ENCODE results near the gene CELA3B.
"Not testable (repeated sequence)": the region's sequence is repeated elsewhere in the genome, so short reads cannot be mapped to it uniquely, and the experiment has no call there.

Gene CELA3B

DNA sequence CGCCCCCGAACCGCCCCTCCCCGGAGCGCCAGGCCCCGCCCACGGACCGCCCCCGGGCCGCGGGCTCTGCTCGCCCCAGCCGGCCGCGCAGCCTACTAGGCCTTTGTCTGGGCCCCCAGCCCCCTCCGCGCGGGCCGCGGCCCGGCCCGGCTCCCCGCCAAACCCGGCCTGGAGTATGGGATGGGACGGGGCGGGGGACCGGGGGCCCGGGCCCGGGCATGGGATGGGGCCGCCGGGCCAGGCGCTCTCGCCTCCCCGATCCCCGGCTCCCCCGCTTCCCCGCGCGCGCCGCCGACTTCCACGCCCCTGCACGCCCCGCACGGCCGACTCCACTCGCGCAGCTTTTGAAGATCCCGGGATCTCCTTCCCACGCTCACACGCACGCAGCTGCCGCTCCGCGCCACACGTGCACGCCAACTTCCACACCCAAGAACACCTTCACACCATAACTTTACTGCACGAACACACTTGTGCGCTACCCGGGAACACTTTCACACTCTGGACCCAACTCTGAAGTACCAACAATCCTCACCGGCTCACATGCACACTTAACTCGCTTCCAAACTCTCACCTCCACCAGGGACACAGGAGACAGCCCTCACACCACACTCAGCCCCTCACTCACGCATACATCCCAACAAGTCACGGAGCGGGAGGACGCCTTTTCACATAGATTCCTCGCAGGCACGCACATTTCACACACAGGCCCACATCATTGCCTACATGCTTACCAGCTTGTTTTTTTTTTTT lies 39.3 kb upstream of the CELA3B start:
- Histone ChIP-seq H3K36me3 (ENCODE audit: control insufficient read depth, insufficient read depth, low read length) (no peaks in the 10 kb centered on the region), H3K9ac (ENCODE audit: low read length) (peak overlapping the region; percentile 53), H3K9me3 (ENCODE audit: control insufficient read depth, low read length) (no peaks in the 10 kb centered on the region), H3K27me3 (ENCODE audit: control insufficient read depth, insufficient read depth, low read length) (no peaks in the 10 kb centered on the region), H3K4me1 (ENCODE audit: control insufficient read depth, insufficient read depth, low read length) (peaks cover 70% of the 10 kb centered on the region), H3K4me3 (ENCODE audit: low read length) (no peak overlapping the region)

DNA sequence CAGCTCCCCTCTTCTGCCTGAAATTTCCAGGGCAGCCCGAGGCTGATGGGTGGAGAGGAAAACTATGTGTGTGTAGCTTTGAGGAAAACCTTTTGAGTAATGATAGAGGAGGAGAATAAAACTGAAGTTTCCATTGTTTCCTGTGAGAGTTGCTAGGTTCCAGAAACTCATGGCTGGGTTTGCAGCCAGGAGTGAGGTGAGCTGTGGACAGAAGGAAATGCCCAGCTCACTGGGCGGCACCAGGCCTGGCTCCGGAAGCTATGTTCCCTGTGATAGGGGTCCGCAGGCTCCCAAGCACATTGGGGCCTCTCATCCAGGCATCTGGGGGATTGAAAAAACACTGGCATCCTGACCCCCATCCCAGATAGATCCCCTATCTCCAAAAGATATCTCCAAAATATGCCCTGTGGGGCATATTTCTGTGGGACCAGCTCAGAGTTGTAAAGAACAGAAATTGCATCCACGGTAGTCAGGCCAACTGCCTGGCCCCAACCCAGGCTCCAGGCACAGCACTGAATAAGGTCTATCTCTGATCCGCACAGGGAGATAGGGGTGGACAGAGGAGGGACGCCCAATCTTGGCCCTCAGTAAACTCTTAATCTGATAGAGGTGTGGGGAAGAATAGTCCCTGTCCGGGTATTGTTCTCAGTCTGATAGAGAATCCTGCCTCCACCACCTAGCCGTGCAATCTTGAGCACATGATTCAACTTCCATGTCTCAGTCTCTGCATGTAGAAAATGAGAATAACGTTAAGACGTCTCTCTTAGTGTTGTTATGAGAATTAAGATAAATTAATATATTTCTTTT lies 37.9 kb upstream of the CELA3B start:
- H3K9me3 ChIP-seq (ENCODE audit: control insufficient read depth, low read length) = no peaks in the 10 kb centered on the region
- H3K36me3 ChIP-seq (ENCODE audit: control insufficient read depth, insufficient read depth, low read length) = no peaks in the 10 kb centered on the region
- H3K4me1 ChIP-seq (ENCODE audit: control insufficient read depth, insufficient read depth, low read length) = peaks cover 69% of the 10 kb centered on the region
- H3K4me3 ChIP-seq (ENCODE audit: low read length) = no peak overlapping the region
- no peaks in the 10 kb centered on the region for H3K27me3 ChIP-seq (ENCODE audit: control insufficient read depth, insufficient read depth, low read length)
- H3K9ac ChIP-seq (ENCODE audit: low read length) = peak overlapping the region; percentile 11

DNA sequence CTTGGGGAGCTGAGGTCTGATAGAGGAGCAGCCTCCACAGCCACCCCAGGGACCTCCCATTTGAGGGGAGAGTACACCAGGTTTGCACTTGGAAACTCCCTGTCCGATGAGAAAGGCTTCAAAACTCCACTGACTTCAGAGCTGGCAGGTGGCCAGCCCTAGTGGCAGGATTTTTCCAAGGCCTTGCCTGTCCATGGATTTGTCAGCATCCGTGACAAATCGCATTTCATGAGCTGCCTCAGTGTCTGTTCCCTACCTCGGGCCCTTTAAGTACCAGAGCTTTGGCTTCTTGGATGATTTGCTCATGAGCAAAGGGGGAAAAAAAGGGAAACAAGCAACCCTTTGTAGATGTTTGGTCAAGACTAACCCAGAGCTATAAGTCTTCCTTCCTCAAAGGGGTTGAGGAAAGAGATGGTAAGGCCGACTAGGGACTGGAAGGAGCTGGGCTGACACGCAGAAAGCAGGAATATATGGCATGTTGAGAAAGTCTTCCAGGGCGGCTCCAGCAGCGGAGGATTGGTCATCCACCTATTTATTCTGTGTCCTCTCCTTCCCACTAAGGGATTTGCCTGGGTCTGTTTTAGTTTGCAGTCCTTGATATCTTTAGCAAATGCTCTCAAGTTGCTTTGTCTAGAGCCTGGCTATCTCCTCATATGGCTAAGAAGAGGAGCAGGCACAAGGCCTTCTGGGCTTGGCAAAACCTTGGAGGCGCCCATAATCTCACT lies 37.0 kb upstream of the CELA3B start:
- Histone ChIP-seq H3K4me1 (ENCODE audit: control insufficient read depth, insufficient read depth, low read length) (peaks cover 70% of the 10 kb centered on the region), H3K9me3 (ENCODE audit: control insufficient read depth, low read length) (no peaks in the 10 kb centered on the region), H3K9ac (ENCODE audit: low read length) (peak overlapping the region; percentile 18), H3K27me3 (ENCODE audit: control insufficient read depth, insufficient read depth, low read length) (no peaks in the 10 kb centered on the region), H3K36me3 (ENCODE audit: control insufficient read depth, insufficient read depth, low read length) (no peaks in the 10 kb centered on the region), H3K4me3 (ENCODE audit: low read length) (no peak overlapping the region)

DNA sequence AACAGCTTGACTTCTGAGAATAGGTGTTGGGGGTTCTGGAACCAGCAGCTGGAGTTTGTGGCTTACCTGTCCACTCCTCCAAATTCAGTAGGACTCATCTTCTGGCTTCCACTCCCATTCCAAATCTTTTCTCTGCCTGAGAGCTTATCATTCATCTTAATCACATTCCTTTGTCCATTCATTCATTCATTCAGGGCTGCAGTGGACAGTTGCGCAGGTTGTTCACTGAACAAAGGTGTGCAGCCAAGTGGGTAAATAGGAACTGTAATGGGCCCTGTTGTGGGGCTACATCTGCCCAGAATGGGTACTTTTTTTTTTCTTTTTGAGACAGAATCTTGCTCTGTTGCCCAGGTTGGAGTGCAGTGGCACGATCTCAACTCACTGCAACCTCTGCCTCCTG lies 36.3 kb upstream of the CELA3B start:
- Histone ChIP-seq H3K4me3 (ENCODE audit: low read length) (no peak overlapping the region), H3K9ac (ENCODE audit: low read length) (peak overlapping the region; percentile 18), H3K4me1 (ENCODE audit: control insufficient read depth, insufficient read depth, low read length) (peaks cover 64% of the 10 kb centered on the region)

DNA sequence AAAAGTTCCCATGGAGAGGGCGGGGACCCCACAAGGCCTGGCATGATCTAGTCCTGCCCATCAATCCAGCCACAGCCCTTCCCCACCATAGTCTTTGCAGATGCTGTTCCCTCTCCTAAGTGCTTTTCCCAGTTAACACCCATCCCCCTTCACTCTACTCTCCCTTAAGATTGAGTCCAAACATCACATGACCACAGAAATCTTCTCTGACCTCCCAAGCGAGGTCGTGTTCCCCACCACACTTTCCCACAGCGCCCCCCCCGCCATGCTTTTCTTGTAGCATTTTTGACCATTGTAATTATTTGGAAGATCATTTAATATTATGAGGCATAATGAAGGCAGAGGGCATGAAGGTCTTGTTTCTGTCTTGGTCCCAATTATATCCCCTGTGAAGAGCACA lies 35.5 kb upstream of the CELA3B start:
- H3K9ac ChIP-seq (ENCODE audit: low read length) = peak overlapping the region; percentile 24
- H3K4me1 ChIP-seq (ENCODE audit: control insufficient read depth, insufficient read depth, low read length) = peaks cover 60% of the 10 kb centered on the region
- H3K27me3 ChIP-seq (ENCODE audit: control insufficient read depth, insufficient read depth, low read length) = no peaks in the 10 kb centered on the region
- no peaks in the 10 kb centered on the region for H3K9me3 ChIP-seq (ENCODE audit: control insufficient read depth, low read length)
- H3K4me3 ChIP-seq (ENCODE audit: low read length) = no peak overlapping the region
- H3K36me3 ChIP-seq (ENCODE audit: control insufficient read depth, insufficient read depth, low read length) = no peaks in the 10 kb centered on the region

More for the DNA sequence above, 36.3 kb upstream of the CELA3B start:
- no peaks in the 10 kb centered on the region for H3K9me3 ChIP-seq (ENCODE audit: control insufficient read depth, low read length)
- H3K27me3 ChIP-seq (ENCODE audit: control insufficient read depth, insufficient read depth, low read length) = no peaks in the 10 kb centered on the region
- H3K36me3 ChIP-seq (ENCODE audit: control insufficient read depth, insufficient read depth, low read length) = no peaks in the 10 kb centered on the region

DNA sequence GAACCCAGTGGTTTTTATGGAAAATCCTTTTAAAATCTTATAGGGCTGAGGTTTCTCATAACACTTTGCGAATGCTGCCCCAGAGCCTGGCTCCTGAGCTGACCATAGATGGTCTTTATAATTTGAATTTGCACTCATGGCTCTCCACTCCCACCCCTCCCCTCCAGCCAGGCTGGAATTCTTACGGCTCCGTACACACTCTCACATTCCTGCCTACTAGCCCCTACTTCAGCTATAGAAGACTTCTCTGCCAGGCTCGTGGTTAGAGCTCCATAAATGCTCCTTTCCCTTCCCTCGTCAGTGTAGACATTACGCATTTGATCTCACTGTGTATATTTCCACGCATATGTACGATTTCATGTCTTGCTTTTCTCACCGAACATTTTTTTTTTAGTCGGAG lies 34.4 kb upstream of the CELA3B start:
- no peaks in the 10 kb centered on the region for H3K27me3 ChIP-seq (ENCODE audit: control insufficient read depth, insufficient read depth, low read length)
- H3K36me3 ChIP-seq (ENCODE audit: control insufficient read depth, insufficient read depth, low read length) = no peaks in the 10 kb centered on the region
- no peaks in the 10 kb centered on the region for H3K9me3 ChIP-seq (ENCODE audit: control insufficient read depth, low read length)
- H3K4me3 ChIP-seq (ENCODE audit: low read length) = no peak overlapping the region
- H3K4me1 ChIP-seq (ENCODE audit: control insufficient read depth, insufficient read depth, low read length) = peaks cover 59% of the 10 kb centered on the region
- H3K9ac ChIP-seq (ENCODE audit: low read length) = no peak overlapping the region

DNA sequence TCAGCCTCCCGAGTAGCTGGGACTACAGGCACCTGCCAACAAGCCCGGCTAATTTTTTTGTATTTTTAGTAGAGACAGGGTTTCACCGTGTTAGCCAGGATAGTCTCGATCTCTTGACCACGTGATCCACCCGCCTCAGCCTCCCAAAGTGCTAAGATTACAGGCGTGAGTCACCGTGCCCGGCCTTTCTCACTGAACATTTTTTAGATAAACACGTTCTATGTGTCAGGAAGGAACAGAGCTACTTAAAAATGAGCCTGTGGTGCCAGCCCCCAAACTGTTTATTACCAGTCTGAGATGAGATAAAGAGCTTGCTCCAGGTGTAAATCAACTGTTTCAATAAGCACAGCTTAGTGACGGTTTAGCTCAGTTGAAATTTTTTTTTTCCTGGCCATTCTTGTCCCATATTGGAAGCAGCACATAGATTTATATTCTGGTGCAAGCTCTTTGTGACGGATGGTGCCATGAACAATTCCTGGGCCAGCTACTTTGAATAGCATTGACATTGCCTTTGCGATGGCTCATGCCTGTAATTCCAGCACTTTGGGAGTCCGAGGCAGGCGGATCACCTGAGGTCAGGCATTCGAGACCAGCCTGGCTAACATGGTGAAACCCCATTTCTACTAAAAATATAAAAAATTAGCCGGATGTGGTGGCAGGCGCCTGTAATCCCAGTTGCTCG lies 33.7 kb upstream of the CELA3B start:
- H3K4me1 ChIP-seq (ENCODE audit: control insufficient read depth, insufficient read depth, low read length) = peaks cover 53% of the 10 kb centered on the region
- not testable (repeated sequence) for H3K9me3 ChIP-seq (ENCODE audit: control insufficient read depth, low read length); H3K36me3 ChIP-seq (ENCODE audit: control insufficient read depth, insufficient read depth, low read length); H3K27me3 ChIP-seq (ENCODE audit: control insufficient read depth, insufficient read depth, low read length); H3K4me3 ChIP-seq (ENCODE audit: low read length); H3K9ac ChIP-seq (ENCODE audit: low read length)

DNA sequence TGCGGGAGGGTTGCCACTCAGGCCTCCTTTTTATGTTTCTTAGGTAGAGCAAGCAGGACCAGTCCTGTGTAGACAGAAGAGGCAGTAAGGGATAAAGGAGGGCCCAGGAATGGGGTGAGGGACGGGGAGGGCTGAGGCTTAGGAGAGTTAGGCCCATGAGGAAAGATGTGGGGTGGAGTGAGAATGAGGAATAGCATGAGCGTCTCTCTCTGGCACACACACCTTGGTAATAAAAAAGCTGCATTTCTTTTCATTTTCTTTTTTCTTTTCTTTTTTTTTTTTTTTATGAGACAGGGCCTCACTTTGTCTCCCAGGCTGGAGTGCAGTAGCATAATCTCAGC lies 32.1 kb upstream of the CELA3B start:
- H3K4me3 ChIP-seq (ENCODE audit: low read length) = no peak overlapping the region
- H3K27me3 ChIP-seq (ENCODE audit: control insufficient read depth, insufficient read depth, low read length) = no peaks in the 10 kb centered on the region
- H3K4me1 ChIP-seq (ENCODE audit: control insufficient read depth, insufficient read depth, low read length) = peaks cover 39% of the 10 kb centered on the region
- H3K36me3 ChIP-seq (ENCODE audit: control insufficient read depth, insufficient read depth, low read length) = no peaks in the 10 kb centered on the region
- H3K9me3 ChIP-seq (ENCODE audit: control insufficient read depth, low read length) = no peaks in the 10 kb centered on the region
- no peak overlapping the region for H3K9ac ChIP-seq (ENCODE audit: low read length)

DNA sequence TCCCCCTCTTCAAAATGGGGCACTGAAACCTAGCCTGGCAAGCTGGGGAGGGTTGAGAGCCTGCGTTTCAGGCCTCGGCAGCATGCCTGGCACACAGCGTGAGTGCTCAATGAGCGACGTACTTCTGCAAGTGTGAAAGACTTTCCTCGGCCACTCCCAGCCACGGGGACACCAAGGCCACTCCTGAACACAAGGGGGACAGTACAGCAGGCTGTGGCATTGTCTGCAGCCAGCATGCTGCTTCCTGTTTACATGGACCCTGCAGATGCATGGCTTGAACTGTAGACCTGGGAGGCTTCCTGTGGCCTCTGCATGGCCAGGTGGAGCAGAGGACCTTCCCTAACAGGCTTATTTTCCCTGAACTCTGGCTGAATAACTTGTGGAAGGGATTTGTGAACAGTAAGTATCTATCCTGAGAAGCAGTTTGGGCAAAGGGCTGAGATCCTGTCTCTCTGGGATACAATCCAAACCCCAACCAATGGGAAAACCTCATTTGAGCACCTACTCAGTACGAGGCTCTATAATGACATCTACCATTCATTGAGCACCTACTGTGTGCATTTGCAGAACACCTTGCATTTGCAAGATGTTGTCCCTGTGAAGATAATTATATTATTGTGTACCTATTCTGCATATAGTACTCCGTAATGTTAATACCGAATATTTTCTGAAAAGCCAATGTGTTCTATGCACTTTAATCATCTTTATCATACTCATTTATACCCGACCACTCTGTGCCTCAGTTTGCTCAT lies 29.8 kb upstream of the CELA3B start:
- Histone ChIP-seq H3K4me3 (ENCODE audit: low read length) (no peak overlapping the region), H3K4me1 (ENCODE audit: control insufficient read depth, insufficient read depth, low read length) (peaks cover 24% of the 10 kb centered on the region), H3K9ac (ENCODE audit: low read length) (no peak overlapping the region), H3K36me3 (ENCODE audit: control insufficient read depth, insufficient read depth, low read length) (no peaks in the 10 kb centered on the region), H3K9me3 (ENCODE audit: control insufficient read depth, low read length) (no peaks in the 10 kb centered on the region), H3K27me3 (ENCODE audit: control insufficient read depth, insufficient read depth, low read length) (peaks cover 1% of the 10 kb centered on the region)

DNA sequence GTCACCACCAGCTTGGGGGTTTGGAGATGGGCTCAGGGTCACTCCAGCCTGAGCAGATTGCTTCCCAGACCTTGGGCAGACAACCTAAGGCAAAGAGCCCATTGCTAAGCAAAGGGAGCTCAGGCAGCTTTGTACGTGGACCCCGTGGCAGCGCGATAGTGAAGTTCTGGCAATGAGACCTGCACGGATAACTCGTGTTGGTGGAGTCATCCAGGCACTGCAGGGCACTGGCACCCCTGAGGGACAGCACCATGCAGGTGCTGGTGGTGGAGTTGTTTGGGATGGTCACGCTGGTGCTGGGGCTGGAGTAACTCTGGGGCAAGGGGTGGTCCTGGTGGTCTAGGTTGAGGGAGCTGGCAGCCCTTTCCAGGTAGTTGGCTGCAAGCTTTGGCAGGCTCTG lies 26.1 kb upstream of the CELA3B start:
- Histone ChIP-seq H3K4me3 (ENCODE audit: low read length) (no peak overlapping the region), H3K9ac (ENCODE audit: low read length) (no peak overlapping the region), H3K4me1 (ENCODE audit: control insufficient read depth, insufficient read depth, low read length) (peaks cover 5% of the 10 kb centered on the region), H3K9me3 (ENCODE audit: control insufficient read depth, low read length) (no peaks in the 10 kb centered on the region), H3K27me3 (ENCODE audit: control insufficient read depth, insufficient read depth, low read length) (peaks cover 2% of the 10 kb centered on the region), H3K36me3 (ENCODE audit: control insufficient read depth, insufficient read depth, low read length) (no peaks in the 10 kb centered on the region)

DNA sequence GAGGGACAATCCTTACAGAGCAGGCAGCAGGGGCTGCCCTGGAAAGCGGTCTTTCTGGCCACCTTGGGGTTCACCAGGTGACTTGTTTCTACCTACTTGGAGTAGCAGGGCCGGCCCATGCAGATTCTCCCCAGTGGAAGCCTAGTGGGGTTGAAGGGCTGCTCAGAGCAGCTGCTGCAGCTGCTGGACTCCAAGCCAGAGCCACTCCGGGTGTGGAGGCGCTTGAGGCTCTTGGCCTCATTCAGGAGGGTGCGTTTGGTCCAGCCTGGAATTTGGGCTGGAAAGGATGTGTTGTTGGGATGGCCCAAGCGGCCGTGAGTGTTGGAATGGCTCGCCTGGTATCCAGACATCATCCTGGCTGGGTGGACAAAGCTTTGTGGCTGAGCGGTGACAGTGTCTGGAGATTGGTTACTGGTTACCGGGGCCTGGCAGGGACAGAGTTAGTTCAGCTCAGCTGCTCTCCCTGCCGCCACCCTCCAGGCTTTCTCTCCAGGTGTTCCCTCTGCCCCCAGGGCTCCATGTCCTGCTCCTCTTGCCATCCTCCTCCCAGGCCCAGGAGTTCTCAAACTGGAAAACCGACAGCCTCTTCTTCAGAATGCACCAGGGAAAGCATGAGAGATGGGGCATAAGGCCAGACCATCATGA lies 25.5 kb upstream of the CELA3B start:
- no peaks in the 10 kb centered on the region for H3K9me3 ChIP-seq (ENCODE audit: control insufficient read depth, low read length)
- peaks cover 11% of the 10 kb centered on the region for H3K4me1 ChIP-seq (ENCODE audit: control insufficient read depth, insufficient read depth, low read length)
- H3K36me3 ChIP-seq (ENCODE audit: control insufficient read depth, insufficient read depth, low read length) = no peaks in the 10 kb centered on the region

More for the DNA sequence above, 25.5 kb upstream of the CELA3B start:
- Histone ChIP-seq H3K27me3 (ENCODE audit: control insufficient read depth, insufficient read depth, low read length) (peaks cover 2% of the 10 kb centered on the region), H3K4me3 (ENCODE audit: low read length) (no peak overlapping the region), H3K9ac (ENCODE audit: low read length) (no peak overlapping the region)

Measured in mucosa of stomach (tissue), 1 donor.